GM12865 (cell line): Measurements from ENCODE around the gene ANO7.

Source experiments
- DNase-seq: peaks from one replicate; pipeline ENCODE4 v3.0.0; 2010; ENCODE audit warnings: low read depth
- H3K4me3 ChIP-seq: 2 replicates; pipeline ENCODE4 v1.5.1; 2011; ENCODE audit warnings: mild to moderate bottlenecking, low read depth, low read length, control low read depth
- CTCF ChIP-seq: IDR thresholded peaks from 2 replicates; pipeline ENCODE4 v1.5.1; 2011; ENCODE audit warnings: low read length, control low read depth, low read depth, inconsistent platforms; ENCODE audit not compliant: insufficient read depth; ENCODE audit errors: missing control alignments

Gene ANO7

GRCh38 chr2:241254904-241255351 lies 66.5 kb downstream of the ANO7 start:
- no peak for DNase-seq
- no peak for TF ChIP-seq CTCF
- H3K4me3 ChIP-seq: no peak overlapping the region

- no peak for TF ChIP-seq CTCF
- no peak overlapping the region for H3K4me3 ChIP-seq
- DNase-seq: no peak
Observed at GRCh38 chr2:241255542-241256167, 67.2 kb downstream of the ANO7 start.

- no peak overlapping the region for H3K4me3 ChIP-seq
- no peak for TF ChIP-seq CTCF
- DNase-seq: no peak
Observed at GRCh38 chr2:241256168-241256545, 67.7 kb downstream of the ANO7 start.

- DNase-seq: no peak
- TF ChIP-seq CTCF: no peak
- no peak overlapping the region for H3K4me3 ChIP-seq
Observed at GRCh38 chr2:241257419-241258032, 69.0 kb downstream of the ANO7 start.

GRCh38 chr2:241258505-241259280 lies 70.2 kb downstream of the ANO7 start:
- no peak for DNase-seq
- TF ChIP-seq CTCF: no peak

GRCh38 chr2:241260911-241261310 lies 72.4 kb downstream of the ANO7 start:
- no peak overlapping the region for H3K4me3 ChIP-seq
- no peak for TF ChIP-seq CTCF
- DNase-seq: no peak

More at GRCh38 chr2:241258505-241259280, 70.2 kb downstream of the ANO7 start:
- H3K4me3 ChIP-seq: no peak overlapping the region
